HG03139 (cell line): ENCODE data around the gene PNCK.
"Not testable (repeated sequence)": the region's sequence is repeated elsewhere in the genome, so short reads cannot be mapped to it uniquely, and the experiment has no call there.

Source experiments
- ATAC-seq: cut with Tn5 transposase; IDR thresholded peaks from one replicate; pipeline ENCODE4 v1.9.1; 2021; ENCODE audit not compliant: unreplicated experiment

Gene PNCK

DNA sequence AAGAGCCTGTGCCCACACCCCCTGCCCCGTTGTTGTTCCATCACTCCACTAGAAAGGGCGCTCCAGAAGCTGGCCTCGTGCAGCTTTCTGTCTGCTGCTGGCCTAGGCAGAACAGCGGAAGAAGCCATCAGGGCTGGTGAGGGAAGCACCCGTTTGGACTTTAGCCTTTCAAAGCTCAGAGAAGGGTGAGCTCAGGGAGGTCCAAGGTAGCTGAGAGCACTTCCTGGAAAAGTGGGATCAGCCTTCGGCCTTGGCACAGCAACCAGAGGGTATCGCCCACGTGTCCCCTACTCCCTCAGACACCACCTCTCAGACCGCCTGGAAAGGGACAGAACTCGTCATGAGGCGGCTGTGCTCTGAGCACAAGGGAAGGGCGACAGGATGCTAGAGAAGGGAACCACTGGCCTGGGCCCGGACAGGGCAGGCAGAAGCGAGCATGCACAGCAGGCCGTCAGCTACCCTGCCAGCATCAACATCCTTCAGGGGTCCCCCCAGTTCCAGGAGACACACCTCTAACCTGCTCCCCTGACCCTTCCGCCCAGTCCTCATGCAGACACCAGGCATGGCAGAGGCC, 25.7 kb upstream of the PNCK start:
- not testable (repeated sequence) for ATAC-seq

DNA sequence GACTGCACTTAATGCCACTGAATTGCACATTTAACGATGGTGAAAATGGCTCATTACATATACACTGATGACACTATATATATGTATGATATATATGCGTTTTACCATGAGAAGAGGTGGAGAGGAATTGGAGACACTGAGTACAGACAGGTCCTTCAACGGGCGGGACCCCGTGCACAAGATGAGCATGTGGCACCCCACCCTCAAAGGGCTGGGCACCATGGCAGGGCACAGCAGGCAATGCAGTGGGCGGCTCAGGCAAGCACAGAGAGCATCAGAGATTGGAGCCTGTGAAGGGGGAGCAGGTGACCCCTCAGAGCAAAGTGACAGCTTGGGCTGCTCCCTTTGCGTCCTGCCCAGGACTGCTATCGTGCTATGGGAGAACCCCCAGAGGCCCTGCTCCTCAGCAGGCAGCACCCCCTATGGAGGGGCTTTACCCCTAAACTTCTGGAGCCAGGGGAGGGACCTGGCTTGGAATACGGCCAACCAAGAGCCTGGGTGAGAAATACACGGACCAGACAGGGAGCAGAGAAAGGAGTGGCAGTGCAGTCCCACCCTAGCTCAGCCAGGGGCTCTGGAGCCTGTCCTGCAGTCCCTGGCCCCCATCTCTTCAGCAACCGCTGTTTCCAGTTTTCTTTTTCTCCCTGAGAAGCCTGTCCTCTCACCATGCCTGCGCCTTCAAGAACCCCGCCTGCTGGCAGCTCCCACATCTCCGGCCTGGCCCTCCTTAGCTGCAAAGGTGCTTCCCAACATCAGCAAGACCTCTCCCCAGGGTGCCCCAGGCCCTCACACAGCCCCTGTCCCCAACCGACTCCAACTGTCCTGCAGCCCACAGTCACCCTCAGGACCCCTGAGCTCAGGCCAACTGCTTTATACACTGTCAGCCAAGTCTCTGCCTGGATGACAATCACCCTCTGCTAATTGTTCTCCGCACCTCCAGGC, 24.6 kb upstream of the PNCK start:
- no peak for ATAC-seq

DNA sequence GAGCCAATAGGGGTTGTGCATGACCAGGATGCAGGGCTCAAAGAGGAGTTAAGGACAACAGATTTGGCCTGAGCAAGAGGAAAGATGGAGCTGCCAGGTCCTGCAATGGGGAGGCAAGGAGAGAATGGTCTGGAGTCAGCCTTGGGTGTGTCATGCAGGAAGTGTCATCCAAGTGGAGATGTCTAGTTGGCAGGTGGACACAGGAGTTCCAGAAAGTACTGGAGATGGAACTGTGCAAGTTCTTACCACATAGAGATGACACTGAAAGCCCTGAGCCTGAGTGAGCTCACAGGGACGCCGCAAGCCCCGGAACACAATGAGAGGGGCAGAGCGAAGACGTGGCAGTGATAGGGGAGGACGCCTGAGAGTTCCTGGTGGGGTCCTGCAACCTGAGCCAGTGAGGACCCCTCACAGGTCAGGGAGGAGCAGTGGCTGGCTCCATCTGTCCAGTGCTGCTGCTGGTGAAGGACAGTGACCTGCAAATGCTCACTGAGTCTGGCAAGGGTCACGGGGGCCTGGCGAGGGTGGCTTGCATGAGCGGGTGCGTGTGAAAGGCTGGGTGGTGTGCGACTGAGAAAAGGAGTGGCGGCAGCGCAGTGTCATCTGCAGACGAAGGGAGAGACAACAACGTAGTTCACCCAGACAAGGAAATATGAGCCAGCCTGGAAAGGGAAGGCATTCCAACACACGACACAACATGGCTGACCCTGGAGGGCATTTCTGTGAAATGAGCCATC, 23.5 kb upstream of the PNCK start:
- not testable (repeated sequence) for ATAC-seq

DNA sequence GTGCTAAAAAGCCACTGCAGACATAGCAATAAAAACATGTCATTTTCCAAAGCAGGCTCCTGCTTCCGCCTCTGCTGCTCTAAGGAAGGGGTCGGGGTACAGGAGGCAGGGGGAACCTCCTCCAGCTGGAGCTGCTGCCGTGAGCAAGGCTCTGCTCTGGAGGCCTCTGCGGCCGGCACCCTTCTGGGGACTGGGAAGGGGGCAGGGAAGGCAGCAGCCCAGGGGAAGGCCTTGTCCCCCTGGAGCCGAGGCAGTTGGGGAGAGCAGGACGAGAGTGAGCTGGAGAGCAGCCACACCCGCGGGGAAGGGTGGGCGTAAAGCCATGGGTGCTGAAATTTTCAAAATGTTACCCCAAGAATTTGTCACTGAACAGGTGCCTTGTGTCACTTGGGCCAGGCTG, 22.9 kb upstream of the PNCK start:
- not testable (repeated sequence) for ATAC-seq

DNA sequence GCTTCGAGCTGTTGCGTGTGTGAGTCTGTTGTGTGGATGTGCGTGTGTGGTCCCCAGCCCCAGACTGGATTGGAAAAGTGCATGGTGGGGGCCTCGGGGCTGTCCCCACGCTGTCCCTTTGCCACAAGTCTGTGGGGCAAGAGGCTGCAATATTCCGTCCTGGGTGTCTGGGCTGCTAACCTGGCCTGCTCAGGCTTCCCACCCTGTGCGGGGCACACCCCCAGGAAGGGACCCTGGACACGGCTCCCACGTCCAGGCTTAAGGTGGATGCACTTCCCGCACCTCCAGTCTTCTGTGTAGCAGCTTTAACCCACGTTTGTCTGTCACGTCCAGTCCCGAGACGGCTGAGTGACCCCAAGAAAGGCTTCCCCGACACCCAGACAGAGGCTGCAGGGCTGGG, 22.5 kb upstream of the PNCK start:
- ATAC-seq = no peak

DNA sequence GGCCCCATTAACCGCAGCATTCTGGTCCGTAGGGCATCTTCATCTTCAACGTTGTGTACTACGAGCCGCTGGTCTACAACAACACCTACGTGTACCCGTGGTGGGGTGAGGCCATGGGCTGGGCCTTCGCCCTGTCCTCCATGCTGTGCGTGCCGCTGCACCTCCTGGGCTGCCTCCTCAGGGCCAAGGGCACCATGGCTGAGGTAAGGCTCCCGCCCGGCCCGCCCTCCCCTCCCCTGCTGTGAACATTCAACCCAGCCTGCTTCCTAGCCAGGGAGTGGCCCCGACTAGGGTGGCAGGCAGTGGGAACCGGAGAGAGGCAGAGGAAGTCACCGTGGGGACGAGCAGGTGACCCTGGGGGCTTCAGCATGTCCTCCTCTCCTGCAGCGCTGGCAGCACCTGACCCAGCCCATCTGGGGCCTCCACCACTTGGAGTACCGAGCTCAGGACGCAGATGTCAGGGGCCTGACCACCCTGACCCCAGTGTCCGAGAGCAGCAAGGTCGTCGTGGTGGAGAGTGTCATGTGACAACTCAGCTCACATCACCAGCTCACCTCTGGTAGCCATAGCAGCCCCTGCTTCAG, 21.2 kb upstream of the PNCK start:
- no peak for ATAC-seq

DNA sequence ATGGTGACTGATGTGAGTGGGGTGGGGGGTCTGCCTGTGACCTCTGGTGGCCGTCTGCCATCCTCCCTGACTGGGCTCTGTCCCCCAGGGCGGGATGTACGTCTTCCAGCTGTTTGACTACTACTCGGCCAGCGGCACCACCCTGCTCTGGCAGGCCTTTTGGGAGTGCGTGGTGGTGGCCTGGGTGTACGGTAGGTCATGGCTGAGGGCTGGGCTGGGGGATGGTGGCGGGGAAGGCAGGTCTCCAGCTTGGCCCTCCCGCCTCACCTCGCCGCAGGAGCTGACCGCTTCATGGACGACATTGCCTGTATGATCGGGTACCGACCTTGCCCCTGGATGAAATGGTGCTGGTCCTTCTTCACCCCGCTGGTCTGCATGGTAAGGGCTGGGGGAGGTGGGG, 20.6 kb upstream of the PNCK start:
- not testable (repeated sequence) for ATAC-seq

DNA sequence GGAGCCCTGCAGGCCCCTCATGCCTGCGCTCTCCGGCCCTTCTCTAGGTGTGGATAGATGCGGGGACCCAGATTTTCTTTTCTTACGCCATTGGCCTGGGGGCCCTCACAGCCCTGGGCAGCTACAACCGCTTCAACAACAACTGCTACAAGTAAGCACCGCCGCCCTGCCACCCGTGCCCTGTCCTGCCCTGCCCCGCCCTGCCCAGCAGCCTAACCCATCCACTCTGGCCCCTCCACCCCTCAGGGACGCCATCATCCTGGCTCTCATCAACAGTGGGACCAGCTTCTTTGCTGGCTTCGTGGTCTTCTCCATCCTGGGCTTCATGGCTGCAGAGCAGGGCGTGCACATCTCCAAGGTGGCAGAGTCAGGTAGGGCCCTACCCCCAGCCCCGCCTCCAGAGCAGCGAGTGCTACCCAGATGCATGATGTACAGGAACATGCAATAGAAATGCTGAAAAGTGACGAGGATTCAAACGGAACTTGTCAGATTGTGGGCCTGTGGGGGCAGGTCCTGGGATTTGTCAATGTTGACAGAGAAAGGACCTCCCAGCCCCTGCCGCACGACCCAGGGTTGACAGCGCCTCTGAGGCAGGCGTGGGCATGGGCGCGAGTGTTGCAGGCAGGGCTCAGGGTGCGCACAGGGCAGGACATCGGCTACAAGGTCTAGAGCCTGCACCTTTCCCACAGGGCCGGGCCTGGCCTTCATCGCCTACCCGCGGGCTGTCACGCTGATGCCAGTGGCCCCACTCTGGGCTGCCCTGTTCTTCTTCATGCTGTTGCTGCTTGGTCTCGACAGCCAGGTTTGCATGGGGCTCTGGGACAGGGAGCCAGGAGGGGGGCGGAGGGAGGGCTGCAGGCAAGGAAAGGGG, 19.8 kb upstream of the PNCK start:
- ATAC-seq = no peak

DNA sequence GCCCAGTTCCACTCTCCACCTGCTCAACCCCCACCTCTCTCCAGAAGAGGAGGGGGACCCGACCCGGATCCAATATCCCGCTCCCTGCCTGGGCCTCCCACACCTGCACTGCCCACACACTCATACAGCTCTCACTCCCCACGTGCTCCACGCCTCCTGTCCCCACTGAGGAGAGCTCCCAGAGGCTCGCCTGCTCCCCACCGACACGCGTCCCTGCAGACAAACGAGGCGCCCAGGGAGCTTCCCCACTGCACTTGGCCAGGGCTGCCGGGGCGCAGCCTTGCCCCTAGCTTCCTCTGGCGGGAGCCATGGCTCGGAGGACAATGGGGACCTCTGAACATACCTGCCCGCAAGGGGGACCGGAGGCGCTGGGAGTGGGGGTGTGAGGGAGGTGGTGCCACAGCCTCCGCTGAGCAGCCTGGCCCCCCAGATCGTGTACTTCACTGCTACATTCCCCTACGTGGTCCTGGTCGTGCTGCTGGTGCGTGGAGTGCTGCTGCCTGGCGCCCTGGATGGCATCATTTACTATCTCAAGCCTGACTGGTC, 19.1 kb upstream of the PNCK start:
- ATAC-seq = no peak

DNA sequence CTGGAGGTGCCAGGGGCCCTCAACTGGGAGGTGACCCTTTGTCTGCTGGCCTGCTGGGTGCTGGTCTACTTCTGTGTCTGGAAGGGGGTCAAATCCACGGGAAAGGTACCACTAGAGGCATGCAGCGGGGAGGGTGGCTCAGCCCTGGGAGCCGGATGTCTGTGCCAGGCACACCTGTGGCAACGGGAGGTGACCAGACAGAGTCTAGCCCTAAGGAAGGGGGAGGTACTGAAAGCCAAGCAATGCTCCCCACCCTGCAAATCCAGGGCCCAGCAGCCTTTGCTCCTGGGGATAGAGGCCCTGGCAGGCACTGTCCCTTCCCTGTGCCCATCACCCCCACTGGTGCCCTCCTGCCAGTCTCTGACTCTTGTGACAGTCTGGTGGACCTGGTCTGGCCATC, 18.4 kb upstream of the PNCK start:
- ATAC-seq = no peak

DNA sequence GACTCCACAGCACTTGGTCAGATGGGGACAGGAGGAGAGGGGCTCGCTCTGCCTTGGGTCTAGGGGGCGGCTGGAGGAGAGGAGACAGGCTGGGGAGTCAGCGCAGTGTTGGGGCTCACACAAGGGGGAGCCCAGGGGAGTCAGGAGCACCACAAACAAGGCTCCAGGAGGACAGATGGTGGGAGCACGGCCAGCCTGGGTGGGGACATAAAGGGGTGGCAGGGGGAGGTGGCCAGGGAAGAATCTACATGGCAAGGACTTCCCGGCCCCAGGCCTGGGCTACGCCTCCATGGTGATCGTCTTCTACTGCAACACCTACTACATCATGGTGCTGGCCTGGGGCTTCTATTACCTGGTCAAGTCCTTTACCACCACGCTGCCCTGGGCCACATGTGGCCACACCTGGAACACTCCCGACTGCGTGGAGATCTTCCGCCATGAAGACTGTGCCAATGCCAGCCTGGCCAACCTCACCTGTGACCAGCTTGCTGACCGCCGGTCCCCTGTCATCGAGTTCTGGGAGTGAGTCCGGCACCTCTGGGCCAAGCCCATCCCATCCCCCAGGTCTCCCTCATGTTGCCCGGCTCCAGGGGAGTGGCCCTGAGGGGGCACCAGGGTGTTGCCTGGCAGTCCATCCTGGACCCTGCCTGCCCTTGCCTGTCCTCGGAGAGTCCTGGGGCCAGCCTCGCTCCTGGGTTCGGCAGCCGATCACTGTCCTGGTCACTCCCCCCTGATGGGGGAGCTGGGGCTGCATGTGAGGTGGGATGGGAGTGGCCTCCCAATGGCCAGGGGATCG, 17.6 kb upstream of the PNCK start:
- not testable (repeated sequence) for ATAC-seq

DNA sequence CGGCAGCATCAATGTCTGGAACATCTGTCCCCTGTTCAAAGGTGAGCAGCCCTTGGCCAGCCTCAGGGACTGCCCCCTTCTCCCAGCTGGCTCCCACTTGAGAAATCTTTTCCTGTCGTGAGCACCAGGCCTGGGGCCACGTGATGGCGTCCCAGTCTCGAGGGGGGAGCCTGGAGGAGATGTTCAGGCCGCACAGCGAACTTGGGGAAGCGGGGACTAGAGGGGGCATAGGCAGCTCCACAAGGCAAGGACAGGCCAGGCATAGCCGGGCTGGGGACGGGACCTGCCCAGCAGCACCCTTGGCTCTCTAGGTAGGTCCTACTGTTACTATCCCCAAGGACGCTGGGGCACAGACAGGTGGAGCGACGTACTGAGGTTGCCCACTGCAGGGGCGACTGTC, 16.9 kb upstream of the PNCK start:
- ATAC-seq = no peak

DNA sequence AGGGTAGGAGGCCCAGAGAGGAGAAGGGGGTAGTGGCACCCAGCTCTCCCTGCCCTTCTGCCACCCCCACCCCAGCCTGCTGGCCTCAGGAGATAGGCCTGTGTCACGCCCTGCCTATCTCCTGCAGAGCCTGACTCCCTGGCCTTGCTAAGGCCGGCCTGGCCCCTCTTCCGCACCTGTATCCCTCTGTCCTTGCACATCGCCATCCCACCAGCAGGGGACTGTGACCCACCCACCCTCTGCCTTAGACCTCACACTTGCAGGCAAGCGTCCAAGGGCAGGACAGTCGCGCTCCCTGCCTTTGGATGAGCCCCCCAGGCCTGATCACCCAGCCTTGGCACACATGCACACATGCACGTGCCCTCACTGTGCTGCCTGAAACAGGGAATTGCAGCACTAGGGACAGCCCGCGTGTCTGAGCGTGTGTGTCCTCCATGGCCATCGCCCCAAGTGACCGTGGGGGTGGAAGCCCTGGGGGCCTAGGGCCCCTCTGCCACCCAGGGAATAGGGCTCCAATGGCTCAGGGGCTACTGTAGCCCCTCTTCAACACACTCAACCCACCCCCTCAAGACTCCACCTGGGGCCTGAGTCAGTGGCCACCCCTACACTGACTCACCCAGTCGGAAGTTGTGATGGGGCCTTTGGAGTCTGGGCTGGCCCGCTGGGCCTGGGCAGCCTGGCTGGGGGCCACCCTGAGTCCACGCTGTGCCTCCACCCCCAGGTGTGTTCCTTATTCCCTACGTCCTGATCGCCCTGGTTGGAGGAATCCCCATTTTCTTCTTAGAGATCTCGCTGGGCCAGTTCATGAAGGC, 16.2 kb upstream of the PNCK start:
- ATAC-seq = no peak

DNA sequence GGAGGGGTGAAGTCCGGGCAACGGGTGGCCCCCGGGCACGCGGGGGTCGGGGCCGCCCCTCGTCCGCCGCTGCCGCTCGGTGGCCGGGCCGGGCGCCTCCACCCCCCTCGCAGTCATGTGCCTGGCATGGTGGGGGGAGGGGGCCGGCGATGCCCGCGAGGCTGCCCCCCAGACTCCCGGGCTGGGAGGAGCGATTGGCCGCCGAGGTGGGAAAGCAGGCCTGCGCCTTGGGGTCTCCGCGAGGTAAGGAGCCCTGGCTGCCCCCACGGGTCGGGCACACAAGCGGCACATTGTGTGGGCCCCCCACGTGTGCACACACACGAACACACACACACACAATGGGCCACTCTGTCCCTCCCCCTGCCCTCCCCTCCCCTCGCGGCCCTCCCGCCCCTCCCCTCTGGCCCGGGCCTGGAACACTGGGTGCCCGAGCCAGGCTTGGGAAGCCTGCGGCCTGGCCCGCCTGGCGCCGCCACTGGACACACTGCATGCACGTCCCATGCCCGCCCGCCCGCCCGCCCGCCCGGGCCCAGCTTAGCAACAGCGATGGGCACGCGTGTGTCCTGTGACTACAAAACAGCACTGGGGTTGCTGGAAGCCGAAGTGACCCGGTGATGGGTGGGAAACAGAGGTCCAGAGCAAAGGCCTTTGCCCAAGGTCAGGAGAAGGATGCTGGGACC, 15.4 kb upstream of the PNCK start:
- no peak for ATAC-seq

DNA sequence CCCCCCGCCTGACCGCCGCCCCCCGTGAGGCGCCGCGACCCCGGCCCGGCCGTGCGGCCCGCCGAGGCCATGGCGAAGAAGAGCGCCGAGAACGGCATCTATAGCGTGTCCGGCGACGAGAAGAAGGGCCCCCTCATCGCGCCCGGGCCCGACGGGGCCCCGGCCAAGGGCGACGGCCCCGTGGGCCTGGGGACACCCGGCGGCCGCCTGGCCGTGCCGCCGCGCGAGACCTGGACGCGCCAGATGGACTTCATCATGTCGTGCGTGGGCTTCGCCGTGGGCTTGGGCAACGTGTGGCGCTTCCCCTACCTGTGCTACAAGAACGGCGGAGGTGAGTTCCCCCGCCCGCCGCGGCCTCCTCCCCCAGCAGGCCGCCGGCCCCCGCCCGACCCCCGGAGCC, 14.9 kb upstream of the PNCK start:
- ATAC-seq = no peak

DNA sequence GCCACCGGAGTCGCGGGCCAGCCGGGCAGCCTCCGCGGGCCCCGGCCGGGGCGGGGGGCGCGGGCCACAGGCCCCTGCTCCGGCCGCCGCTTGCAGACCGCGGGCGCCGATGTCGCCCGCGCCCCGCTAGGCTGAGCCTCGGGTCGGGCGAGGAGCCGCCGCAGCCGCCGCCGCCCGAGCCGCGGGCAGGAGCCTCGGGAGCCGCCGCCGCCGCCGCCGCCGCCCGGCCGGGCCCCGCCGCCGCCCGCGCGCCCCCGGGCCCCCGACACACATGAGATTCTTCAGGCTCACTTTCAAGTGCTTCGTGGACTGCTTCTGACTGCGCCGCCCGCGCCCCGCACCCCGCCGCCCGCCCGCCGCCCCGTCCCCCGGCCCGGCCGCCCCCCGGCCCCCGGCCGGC, 14.5 kb upstream of the PNCK start:
- no peak for ATAC-seq

DNA sequence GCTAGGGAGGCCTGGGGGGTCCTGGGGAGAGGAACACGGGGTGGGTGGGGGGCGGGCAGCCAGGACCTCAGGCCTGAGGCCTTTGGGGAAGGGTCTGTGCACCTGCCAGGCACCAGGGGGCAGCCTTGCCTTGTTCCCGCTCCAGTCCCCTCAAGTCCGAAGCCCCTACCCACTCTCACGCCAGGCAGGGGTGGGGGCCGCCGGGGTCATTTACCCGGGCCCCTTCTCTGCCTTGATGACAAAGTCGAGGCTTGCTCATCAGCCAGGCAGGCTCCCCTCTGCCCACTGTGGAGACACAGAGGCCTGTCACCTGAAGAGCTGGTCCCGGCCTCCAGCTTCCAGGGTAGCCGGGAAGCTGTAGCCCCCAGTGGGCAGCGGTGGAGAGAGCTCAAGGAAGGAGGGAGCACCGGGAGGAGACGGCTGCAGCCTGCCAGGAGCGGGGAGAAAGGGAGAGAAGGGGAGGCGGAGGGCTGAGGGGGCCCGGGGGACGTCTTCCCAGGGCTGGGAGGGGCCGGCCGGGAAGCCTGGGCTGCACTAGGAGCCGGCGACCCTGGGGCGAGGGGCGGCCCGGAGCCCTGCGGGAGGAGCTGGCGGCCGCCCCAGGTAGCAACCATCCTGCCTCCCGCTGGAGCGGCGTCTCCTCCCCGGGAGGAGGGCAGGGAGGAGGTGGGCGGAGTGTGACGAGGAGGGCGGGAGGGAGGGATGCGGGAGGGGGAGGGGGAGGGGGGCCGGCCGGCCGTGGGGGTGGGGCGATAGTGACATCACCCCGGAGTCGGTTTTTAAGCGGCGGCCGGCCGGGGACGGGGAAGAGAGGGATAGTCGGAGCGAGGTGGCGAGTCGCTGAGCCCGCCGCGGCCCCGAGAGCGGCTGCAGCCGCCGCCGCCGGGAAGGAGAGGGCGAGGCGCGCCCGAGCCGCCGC, 13.8 kb upstream of the PNCK start, which contains the start of gene SLC6A8:
Gene SLC6A8, plus strand, starts transcription at position 806 of the 919 bp plus-strand sequence. CDS start 649 bp downstream, outside the sequence.
- ATAC-seq = no peak
